ENCODE measurements around the gene ARHGAP33.

The ARHGAP33 gene

DNA sequence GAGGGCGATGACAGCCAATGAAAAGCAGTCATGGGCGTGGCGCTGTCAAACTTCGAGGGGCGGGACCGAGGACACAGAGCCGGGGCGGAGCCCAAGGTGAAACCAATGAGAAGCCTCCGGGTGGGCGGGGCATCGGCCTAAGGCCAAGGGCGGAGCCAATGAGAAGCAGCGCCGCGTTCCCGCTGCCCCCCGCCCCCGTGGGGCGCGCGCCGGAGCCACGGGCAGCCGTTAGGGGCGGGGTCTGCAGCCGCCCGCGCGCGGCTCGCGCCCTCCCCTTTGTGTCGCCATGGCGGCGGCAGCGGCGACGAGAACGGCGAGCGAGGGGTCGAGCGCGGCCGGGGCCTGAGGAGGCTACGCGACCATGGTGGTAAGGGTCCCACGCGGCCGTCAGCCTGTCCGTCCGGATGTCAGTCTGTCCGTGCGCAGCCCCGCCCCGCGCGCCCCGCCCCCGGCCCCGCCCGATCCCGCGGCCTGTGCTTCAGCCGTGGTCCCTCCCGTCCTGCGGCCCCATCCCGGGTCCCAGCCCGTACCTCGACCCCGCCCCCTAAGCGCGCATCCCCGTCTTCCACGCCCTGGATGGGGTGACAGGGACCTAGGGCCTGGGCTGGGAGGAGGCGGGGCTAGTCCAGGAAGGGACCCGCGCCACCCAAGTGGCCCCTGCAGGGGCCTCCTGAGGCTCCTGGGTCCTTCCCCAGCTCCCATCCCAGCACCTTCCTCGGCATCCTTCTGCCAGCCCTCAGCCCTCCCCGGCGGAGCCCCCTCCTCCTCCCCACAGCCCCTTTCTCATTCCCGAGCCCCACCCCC is at the start of gene ARHGAP33:
ARHGAP33 (plus strand) TSS at position 267 of the 804 bp plus-strand sequence; CDS start at position 362, 95 bp downstream.
- peak; percentile 91 for FAIRE-seq

DNA sequence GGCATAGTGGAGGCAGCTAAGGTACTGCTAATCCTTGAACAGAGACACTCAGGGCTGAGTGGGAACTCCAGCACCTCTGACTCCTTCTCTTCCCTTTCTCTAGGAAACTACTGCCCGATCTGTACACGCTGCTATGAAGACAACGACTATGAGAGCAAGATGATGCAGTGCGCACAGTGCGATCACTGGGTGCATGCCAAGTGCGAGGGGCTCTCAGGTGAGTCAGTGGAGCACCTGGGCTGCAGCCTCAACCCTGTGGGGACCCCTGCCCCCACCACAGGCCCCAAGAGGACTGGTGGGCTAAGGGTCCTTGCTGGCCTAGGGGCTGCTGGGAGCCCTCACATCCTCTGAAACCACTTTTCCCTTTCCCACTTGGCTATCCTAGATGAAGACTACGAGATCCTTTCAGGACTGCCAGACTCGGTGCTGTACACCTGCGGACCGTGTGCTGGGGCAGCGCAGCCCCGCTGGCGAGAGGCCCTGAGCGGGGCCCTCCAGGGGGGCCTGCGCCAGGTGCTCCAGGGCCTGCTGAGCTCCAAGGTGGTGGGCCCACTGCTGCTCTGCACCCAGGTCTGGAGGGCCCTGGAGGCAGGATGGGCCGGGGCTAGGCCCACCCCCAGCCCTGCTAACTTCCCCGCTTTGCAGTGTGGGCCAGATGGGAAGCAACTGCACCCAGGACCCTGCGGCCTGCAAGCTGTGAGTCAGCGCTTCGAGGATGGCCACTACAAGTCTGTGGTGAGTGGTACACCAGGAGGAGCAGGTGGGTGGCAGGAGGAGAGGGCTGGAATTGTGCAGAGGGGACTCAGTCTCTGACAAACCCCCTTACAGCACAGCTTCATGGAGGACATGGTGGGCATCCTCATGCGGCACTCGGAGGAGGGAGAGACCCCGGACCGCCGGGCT is 48.1 kb upstream of the ARHGAP33 start:
- no peak for FAIRE-seq

DNA sequence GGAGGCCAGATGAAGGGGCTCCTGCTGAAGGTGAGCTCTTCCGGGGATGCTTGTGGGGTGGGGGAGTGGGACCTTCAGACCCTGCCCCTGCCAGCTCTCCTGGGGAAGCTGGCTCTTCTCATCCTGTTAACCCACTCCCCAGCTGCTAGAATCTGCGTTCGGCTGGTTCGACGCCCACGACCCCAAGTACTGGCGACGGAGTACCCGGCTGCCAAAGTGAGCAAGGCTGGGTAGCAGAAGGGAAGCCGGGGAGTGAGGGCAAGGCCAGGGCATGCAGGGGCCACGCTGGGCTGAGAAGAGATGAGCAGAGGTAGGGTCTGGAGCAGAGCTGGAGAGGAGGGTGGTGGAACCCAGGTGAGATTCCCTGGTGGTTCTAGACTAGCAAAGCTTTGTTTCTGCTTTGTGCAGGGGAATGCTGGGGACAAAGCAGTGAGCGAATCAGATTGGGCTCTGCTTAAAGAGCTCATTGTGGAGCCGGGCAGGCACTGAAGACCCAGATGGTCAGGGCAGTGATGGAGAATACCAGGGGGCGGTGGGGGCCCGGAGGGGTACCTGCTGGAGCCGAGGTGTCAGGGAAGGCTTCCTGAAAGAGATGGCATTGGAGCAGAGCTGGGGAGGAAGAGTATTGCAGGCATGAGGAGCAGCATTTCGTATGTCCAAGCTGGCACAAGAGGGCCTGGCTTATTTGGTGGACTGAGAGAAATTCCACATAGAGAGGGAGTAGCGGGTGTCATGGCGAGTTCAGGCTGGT is 47.2 kb upstream of the ARHGAP33 start:
- FAIRE-seq, result no peak

DNA sequence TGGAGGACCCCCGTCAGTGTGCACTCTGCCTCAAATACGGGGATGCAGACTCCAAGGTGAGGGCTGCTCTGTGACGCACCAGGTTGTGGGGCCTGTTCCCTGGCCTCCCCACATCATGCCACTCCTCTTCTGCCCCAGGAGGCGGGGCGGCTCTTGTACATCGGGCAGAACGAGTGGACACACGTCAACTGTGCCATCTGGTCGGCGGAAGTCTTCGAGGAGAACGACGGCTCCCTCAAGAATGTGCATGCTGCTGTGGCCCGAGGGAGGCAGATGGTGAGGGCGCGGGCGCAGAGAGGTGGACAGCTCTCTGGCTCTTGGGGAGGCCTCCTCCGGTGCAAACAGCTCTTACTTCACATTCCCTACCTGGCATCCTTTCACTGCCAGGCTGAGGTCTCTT is 46.3 kb upstream of the ARHGAP33 start:
- FAIRE-seq, result no peak

DNA sequence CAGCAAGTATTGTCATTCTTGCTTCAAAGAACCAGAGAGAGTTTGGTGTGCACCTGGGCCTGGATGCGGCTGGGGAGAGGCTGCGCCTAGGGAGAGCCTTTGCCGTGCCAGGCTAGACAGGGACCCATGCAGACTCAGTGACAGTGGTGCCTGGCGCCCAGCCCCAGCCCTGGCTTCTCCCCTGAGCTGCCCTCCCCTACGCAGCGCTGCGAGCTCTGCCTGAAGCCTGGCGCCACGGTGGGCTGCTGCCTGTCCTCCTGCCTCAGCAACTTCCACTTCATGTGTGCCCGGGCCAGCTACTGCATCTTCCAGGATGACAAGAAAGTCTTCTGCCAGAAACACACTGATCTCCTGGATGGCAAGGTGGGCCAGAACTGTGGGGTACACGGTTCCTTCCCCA is 45.6 kb upstream of the ARHGAP33 start:
- FAIRE-seq, result no peak

DNA sequence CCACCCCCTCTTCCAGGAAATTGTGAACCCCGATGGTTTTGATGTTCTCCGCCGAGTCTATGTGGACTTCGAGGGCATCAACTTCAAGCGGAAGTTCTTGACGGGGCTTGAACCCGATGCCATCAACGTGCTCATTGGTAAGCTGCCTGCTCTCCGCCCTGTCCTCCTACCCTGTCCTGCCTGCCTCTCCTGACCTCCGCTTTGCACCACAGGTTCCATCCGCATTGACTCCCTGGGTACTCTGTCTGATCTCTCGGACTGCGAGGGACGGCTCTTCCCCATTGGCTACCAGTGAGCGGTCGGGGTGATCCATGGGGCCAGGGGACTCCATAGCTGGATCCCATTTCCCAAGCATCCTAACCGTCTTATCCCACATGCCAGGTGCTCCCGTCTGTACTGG is 45.0 kb upstream of the ARHGAP33 start:
- no peak for FAIRE-seq

DNA sequence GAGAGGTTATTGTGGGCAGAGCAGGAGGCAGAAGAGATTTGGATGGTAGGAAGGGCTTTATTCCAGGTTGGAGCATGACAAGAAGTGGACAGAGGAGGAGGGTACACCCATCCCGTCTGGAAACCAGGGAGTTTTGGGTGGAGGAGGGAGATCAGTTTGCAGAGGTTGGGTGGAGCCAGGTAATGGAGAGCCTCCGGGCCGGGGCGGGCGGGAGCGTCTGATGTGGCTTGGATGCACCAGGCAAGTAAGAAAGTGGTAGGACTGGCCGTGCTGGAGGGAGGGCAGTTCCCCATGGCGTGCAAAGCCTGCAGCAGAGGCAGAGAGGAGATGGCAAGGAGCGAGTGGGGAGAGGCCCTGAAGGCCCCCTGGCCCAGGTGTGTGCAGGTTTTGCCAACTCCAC is 44.0 kb upstream of the ARHGAP33 start:
- no peak for FAIRE-seq

DNA sequence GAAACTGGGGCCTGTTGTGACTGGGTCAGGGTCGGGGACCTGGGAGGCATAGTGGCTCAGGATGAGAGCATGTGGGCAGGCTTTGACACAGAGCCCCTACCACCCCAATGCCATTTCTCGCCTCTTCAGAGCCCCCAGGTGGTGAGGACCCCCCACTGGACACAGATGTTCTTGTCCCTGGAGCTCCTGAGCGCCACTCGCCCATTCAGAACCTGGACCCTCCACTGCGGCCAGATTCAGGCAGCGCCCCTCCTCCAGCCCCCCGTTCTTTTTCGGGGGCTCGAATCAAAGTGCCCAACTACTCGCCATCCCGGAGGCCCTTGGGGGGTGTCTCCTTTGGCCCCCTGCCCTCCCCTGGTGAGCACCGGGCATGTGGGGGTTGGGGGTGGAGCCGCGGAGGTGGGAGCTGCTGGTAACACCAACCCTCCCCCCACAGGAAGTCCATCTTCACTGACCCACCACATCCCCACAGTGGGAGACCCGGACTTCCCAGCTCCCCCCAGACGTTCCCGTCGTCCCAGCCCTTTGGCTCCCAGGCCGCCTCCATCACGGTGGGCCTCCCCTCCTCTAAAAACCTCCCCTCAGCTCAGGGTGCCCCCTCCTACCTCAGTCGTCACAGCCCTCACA is 43.5 kb upstream of the ARHGAP33 start:
- no peak for FAIRE-seq

DNA sequence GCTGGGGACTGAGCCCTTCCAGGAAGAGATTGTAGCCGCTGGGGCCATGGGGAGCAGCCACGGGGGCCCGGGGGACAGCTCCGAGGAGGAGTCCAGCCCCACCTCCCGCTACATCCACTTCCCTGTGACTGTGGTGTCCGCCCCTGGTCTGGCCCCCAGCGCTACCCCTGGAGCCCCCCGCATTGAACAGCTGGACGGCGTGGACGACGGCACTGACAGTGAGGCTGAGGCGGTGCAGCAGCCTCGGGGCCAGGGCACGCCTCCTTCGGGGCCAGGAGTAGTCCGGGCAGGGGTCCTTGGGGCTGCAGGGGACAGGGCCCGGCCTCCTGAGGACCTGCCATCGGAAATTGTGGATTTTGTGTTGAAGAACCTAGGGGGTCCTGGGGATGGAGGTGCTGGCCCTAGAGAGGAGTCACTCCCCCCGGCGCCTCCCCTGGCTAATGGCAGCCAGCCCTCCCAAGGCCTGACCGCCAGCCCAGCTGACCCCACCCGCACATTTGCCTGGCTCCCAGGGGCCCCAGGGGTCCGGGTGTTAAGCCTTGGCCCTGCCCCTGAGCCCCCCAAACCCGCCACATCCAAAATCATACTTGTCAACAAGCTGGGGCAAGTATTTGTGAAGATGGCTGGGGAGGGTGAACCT is 42.7 kb upstream of the ARHGAP33 start:
- no peak for FAIRE-seq

GRCh38 chr19:35733180-35734125 is 41.9 kb upstream of the ARHGAP33 start:
- no peak for FAIRE-seq

DNA sequence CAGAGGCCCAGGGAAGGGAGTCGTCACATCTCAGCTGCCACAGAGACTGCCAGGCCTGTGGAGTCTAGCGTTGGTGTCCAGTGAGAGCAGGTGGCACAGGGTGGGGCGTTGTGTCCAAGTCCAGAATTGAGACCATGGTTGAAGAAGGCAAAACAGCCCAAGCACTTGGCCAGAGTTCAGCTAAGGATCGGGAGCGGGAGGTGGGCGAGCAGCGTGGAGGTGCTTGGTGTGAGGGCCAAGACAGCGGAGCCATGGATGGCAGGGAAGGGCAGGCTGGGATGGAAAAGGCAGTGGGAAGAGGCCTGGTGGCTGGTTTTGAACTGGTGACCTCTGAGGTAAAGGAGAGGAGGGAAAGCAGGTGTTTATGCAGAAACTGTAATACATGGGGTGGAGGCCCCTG is 41.1 kb upstream of the ARHGAP33 start:
- FAIRE-seq, result no peak

- FAIRE-seq, result no peak
These were observed 40.5 kb upstream of the ARHGAP33 start for GRCh38 chr19:35734889-35735288.

GRCh38 chr19:35736913-35737886 is 38.2 kb upstream of the ARHGAP33 start:
- no peak for FAIRE-seq

- no peak for FAIRE-seq
These were observed 37.1 kb upstream of the ARHGAP33 start for GRCh38 chr19:35738021-35738886.

DNA sequence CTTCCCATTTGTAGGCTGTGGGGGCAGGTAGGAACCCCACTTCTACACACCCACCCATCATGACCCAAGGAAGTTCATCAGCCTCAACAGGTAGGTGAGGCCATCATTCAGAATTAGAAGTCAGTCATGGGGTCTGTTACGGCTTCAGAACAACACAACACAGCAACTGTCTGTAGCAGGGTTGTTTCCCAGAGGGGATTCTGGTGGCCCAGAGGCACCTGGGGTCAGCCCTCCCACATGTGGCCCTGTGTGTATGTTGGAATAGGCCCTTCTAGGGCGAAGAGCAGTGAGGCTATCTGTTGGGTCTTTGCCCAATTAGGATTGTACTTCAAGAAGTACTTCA is 36.5 kb upstream of the ARHGAP33 start:
- no peak for FAIRE-seq

DNA sequence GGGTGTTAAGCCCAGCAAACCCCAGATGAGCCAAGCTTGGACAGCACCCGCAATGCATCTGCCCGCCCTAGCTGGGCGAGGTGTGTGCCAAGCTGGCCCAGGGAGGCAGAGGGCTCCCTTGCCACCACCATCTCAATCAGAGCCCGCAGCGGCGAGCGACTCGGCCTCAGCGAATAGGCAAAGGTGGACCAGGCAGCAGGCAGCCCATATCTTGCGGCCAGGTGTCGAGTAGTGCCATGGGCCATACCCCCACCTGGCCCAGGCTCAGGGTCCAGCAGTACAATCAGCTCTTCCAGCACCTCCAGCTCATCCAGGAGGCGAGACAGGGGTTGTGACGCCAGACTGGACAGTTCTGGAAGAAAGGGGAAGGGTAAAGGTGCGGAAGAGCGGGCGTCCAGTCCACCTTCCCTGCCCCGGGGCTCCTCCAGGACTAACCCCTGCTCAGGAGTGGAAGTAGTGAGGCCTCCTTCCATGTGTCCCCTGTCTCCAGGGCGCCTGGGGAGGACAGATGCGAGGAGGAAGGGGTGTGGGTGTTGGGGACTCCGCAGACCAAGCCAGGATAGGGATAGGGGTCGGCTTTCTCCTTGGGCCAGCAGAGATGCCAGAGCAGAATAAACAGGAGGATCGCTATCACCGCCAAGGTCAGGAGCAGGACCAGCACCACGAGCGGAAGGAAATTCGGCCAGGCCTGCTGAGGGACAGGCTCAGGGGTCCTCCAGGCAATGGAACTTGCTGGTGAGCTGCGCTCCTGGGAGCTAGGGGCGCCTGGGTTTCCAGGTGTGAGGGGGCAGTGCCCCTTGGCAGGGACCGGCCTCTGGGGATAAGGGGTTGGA is 35.9 kb upstream of the ARHGAP33 start:
- no peak for FAIRE-seq

- FAIRE-seq, result no peak
These were observed 35.3 kb upstream of the ARHGAP33 start for GRCh38 chr19:35740108-35740422.

All from A204.1 (cell line).